HepG2 (cell line): Measurements from ENCODE around the gene POMT2. TPM values are rescaled to one million over a fixed set of nuclear protein-coding genes. Genes with fewer than 3 reads are reported as not detected.

Experiments used
- ATAC-seq: fragments of 200-7000 bp; cut with Tn5 transposase; 3 replicates; pipeline ENCODE4 v1.9.1; 2020; ENCODE audit warnings: mild to moderate bottlenecking, moderate library complexity
- BruUV-seq: library from RNA; stranded (reverse); fragments of 400-500 nt; replicated peaks from 2 replicates; lab custom pipeline; 2021; lab: Mats Ljungman, UMichigan
- CTCF ChIA-PET: fragments of 300-600 bp; formaldehyde crosslinking; extraction: SDS; loops from one replicate; lab custom pipeline; 2021; ENCODE audit warnings: low total read pairs, inconsistent platforms, low intra/inter-chr PET ratio; lab: Yijun Ruan, JAX
- POLR2A ChIA-PET: fragments of 350-600 bp; sonication (Branson Sonifier 250); formaldehyde crosslinking; loops from one replicate; lab custom pipeline; 2020; ENCODE audit warnings: antibody characterized with exemption, inconsistent platforms; lab: Yijun Ruan, JAX
- DNase-seq: peaks from one replicate; pipeline ENCODE4 v3.0.0-alpha.2; 2015; ENCODE audit warnings: low spot score
- FAIRE-seq: peaks from 3 replicates; lab custom pipeline; 2011; peaks lifted over from hg19 to GRCh38; lab: Jason Lieb, UNC
- H2AFZ ChIP-seq: one replicate; pipeline ENCODE4 v1.6.1; 2011; ENCODE audit warnings: low read length, inconsistent platforms
- H3K27ac ChIP-seq: fragments of 300-600 bp; 3 replicates; pipeline ENCODE4 v1.8.0; 2011; ENCODE audit warnings: mixed run types, mild to moderate bottlenecking, mixed read lengths, low read length, inconsistent platforms; ENCODE audit not compliant: insufficient read depth; ENCODE audit errors: extremely low read length
- H3K27me3 ChIP-seq, 2 experiments: fragments of 200-600 bp in 1 of 2; 2 replicates in 1 of 2; 3 replicates in 1 of 2; pipeline versions ENCODE4 v1.6.0 to v1.8.0; 2011; ENCODE audit warnings: low read length in 2 of 2, mild to moderate bottlenecking in 2 of 2, moderate library complexity in 2 of 2, inconsistent platforms in 1 of 2; ENCODE audit not compliant: insufficient read depth in 2 of 2, control insufficient read depth in 1 of 2
- H3K36me3 ChIP-seq, 2 experiments: fragments of 200-600 bp in 1 of 2; replicated peaks in 1 of 2; 2 replicates in 1 of 2; 3 replicates in 1 of 2; pipeline versions ENCODE4 v1.5.1 to v1.8.0; 2011; ENCODE audit warnings: low read length in 2 of 2, inconsistent platforms in 1 of 2; ENCODE audit not compliant: insufficient read depth in 2 of 2, control insufficient read depth in 1 of 2
- H3K4me1 ChIP-seq: 2 replicates; pipeline ENCODE4 v1.5.1; 2012; ENCODE audit warnings: low read length, inconsistent platforms; ENCODE audit not compliant: insufficient read depth
- H3K4me2 ChIP-seq: 2 replicates; pipeline ENCODE4 v1.6.0; 2011; ENCODE audit warnings: low read depth, low read length, inconsistent platforms
- H3K4me3 ChIP-seq, 3 experiments: fragments of 200-600 bp in 1 of 3; sonication (generic), shearing (Covaris generic) in 1 of 3; replicated peaks in 1 of 3; 2 replicates each; pipeline ENCODE4 v1.5.1; 2011 to 2016; ENCODE audit warnings: low read length in 3 of 3, inconsistent platforms in 2 of 3, low read depth in 2 of 3, mild to moderate bottlenecking in 2 of 3, control low read depth in 1 of 3, mixed read lengths in 1 of 3; ENCODE audit not compliant: insufficient read depth in 1 of 3
- H3K79me2 ChIP-seq: one replicate; pipeline ENCODE4 v1.6.1; 2011; ENCODE audit warnings: low read length, inconsistent platforms; ENCODE audit not compliant: insufficient read depth
- H3K9ac ChIP-seq: 2 replicates; pipeline ENCODE4 v1.6.0; 2011; ENCODE audit warnings: mild to moderate bottlenecking, low read depth, low read length, inconsistent platforms; ENCODE audit not compliant: insufficient read depth
- H3K9me3 ChIP-seq: 2 replicates; pipeline ENCODE4 v1.5.1; 2012; ENCODE audit warnings: mild to moderate bottlenecking, low read length
- H4K20me1 ChIP-seq: 2 replicates; pipeline ENCODE4 v1.6.0; 2011; ENCODE audit warnings: inconsistent platforms, mild to moderate bottlenecking, low read length, moderate library complexity; ENCODE audit not compliant: insufficient read depth
- BATF2 ChIP-seq: sonication (generic); formaldehyde crosslinking; IDR thresholded peaks from 2 replicates; pipeline ENCODE4 v1.8.0; 2022; ENCODE audit warnings: mild to moderate bottlenecking, missing genetic modification reagents, moderate library complexity
- CHD2 ChIP-seq: IDR thresholded peaks from 2 replicates; pipeline ENCODE4 v1.6.1; 2011; ENCODE audit warnings: low read depth, low read length, improper control_type of control experiment
- DRAP1 ChIP-seq: IDR thresholded peaks from 2 replicates; pipeline ENCODE4 v1.6.1; 2016; ENCODE audit warnings: missing genetic modification reagents, missing compliant biosample characterization
- RAD21 ChIP-seq: fragments of 450-650 bp; formaldehyde crosslinking; IDR thresholded peaks from 2 replicates; pipeline ENCODE4 v1.5.0; 2020; ENCODE audit warnings: mild to moderate bottlenecking
- ZNF546 ChIP-seq: sonication (generic); formaldehyde crosslinking; conservative IDR thresholded peaks from 2 replicates; pipeline ENCODE4 v1.8.1; 2023; ENCODE audit warnings: mild to moderate bottlenecking, missing genetic modification reagents
- ZNF614 ChIP-seq: IDR thresholded peaks from 2 replicates; pipeline ENCODE4 v1.6.1; 2018; ENCODE audit warnings: missing biosample characterization, missing genetic modification reagents, inconsistent platforms, borderline replicate concordance
- WGBS: methylation state at CpG from one replicate; pipeline ENCODE4 v1.1.6; 2017; ENCODE audit warnings: low lambda C conversion rate; 5-methylcytosine and 5-hydroxymethylcytosine counted together
- in situ Hi-C: cut with HindIII; loops from 2 replicates; pipeline ENCODE4 v1.10.0; 2017; ENCODE audit warnings: low pct_unique_long_range_greater_than_20kb; ENCODE audit not compliant: extremely low pct_ligation_motif_present
- intact Hi-C: fragments of 100-400 bp; cut with micrococcal nuclease; formaldehyde crosslinking; loops from one replicate; pipeline ENCODE4 v1.10.0; 2022; ENCODE audit not compliant: unreplicated experiment
- polyA plus RNA-seq, 8 experiments: library from polyadenylated mRNA; depleted of rRNA in 3 of 8; stranded (reverse) in 7 of 8; unstranded in 1 of 8; fragments of >200 nt; fragmentation: Illumina TruSeq in 4 of 8; extraction: Trizol in 4 of 8; gene quantifications; 2 replicates each; pipeline versions ENCODE4 v1.2.1 to v1.2.3, GENCODE V29; 2011 to 2016; ENCODE audit warnings: low read depth in 4 of 8, missing spikeins in 1 of 8, mixed read lengths in 1 of 8; ENCODE audit not compliant: insufficient read depth in 1 of 8
- total RNA-seq, 5 experiments: library from RNA; depleted of rRNA; stranded (reverse); fragments of >200 nt; fragmentation: Illumina TruSeq; extraction: Trizol; gene quantifications; 2 replicates each; pipeline ENCODE4 v1.2.3, GENCODE V29; 2016; ENCODE audit warnings: low read depth in 1 of 5
- TF ChIP-seq, protein P1 (sequence below): sonication (generic); formaldehyde crosslinking; IDR thresholded peaks from 2 replicates; pipeline ENCODE4 v1.4.0; 2020; ENCODE audit warnings: missing genetic modification reagents, borderline replicate concordance
- TF ChIP-seq, protein P2 (sequence below): fragments of 450-650 bp; IDR thresholded peaks from 2 replicates; pipeline ENCODE4 v1.6.1; 2017; ENCODE audit warnings: mild to moderate bottlenecking

POMT2 gene
- total and polyA plus RNA-seq, 2 of the 13 experiments (the other 11 are each of a cell fraction or from before 2014, with no cell fraction given): 15.3 to 15.9 TPM

DNA sequence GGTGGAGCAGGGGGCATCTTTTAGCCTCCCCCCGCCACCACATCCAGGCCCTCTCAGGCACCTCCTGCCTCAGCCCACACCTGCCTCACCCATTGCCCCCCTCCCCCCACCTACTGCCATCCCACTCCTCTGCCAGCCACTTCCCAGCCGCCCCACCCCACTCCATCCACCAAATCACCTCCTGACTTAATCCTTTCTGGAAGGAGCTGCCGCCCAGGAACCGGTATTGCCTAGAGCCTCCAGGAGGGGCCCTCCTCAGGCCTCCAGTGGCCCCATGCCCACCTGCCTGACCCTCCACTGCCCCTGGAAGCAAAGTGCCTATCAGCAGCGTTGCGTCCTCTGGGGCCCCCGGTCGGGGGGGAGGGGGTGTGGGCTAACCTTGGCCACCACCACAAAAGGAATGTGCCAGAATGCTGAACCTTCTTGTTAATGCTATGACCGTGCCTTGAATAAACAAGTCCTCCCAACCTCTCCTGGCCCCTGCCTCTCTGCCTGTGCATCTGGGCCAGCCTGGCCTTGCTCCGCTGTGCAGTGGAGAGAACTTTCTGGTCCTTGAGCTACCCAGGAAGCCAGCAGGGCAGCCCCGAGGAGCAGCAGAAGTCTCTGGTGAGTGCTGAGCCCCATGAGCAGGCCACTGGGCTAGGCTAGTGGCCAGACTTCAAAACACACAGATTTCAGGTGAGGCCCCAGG, 61.5 kb downstream of the POMT2 start:
- intact Hi-C loops (no loop called here), in situ Hi-C loops (no loop called here)
- Histone ChIP-seq H3K27ac (no peak overlapping the region), H3K4me3 (no peak overlapping the region), H3K79me2 (no peaks in the 10 kb centered on the region), H3K36me3 (no peaks in the 10 kb centered on the region), H3K9ac (no peak overlapping the region), H4K20me1 (no peaks in the 10 kb centered on the region), H3K4me2 (no peak overlapping the region), H2AFZ (no peak overlapping the region), H3K9me3 (no peaks in the 10 kb centered on the region), H3K27me3 (peaks cover 9 to 34% of the 10 kb centered on the region in 2 experiments), H3K4me1 (no peaks in the 10 kb centered on the region; the same call in 1 of the 2 replicates)
- BruUV-seq: no TSS peak
- ChIA-PET POLR2A (no interaction called here), CTCF (no interaction called here)
- ATAC-seq (peak; percentile 50), DNase-seq (peak; percentile 8), FAIRE-seq (no peak)
- TF ChIP-seq ZNF614 (CRISPR knock-in tag): no peak
- TF ChIP-seq, protein P1, sequence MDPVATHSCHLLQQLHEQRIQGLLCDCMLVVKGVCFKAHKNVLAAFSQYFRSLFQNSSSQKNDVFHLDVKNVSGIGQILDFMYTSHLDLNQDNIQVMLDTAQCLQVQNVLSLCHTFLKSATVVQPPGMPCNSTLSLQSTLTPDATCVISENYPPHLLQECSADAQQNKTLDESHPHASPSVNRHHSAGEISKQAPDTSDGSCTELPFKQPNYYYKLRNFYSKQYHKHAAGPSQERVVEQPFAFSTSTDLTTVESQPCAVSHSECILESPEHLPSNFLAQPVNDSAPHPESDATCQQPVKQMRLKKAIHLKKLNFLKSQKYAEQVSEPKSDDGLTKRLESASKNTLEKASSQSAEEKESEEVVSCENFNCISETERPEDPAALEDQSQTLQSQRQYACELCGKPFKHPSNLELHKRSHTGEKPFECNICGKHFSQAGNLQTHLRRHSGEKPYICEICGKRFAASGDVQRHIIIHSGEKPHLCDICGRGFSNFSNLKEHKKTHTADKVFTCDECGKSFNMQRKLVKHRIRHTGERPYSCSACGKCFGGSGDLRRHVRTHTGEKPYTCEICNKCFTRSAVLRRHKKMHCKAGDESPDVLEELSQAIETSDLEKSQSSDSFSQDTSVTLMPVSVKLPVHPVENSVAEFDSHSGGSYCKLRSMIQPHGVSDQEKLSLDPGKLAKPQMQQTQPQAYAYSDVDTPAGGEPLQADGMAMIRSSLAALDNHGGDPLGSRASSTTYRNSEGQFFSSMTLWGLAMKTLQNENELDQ (CRISPR knock-in tag): no peak
- no peak for TF ChIP-seq ZNF546
- no peak for TF ChIP-seq RAD21
- TF ChIP-seq DRAP1 (CRISPR knock-in tag): no peak
- no peak for TF ChIP-seq BATF2 (CRISPR knock-in tag)
- no peak for TF ChIP-seq CHD2
- TF ChIP-seq, protein P2, sequence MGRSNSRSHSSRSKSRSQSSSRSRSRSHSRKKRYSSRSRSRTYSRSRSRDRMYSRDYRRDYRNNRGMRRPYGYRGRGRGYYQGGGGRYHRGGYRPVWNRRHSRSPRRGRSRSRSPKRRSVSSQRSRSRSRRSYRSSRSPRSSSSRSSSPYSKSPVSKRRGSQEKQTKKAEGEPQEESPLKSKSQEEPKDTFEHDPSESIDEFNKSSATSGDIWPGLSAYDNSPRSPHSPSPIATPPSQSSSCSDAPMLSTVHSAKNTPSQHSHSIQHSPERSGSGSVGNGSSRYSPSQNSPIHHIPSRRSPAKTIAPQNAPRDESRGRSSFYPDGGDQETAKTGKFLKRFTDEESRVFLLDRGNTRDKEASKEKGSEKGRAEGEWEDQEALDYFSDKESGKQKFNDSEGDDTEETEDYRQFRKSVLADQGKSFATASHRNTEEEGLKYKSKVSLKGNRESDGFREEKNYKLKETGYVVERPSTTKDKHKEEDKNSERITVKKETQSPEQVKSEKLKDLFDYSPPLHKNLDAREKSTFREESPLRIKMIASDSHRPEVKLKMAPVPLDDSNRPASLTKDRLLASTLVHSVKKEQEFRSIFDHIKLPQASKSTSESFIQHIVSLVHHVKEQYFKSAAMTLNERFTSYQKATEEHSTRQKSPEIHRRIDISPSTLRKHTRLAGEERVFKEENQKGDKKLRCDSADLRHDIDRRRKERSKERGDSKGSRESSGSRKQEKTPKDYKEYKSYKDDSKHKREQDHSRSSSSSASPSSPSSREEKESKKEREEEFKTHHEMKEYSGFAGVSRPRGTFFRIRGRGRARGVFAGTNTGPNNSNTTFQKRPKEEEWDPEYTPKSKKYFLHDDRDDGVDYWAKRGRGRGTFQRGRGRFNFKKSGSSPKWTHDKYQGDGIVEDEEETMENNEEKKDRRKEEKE: no peak
- WGBS: 85% methylated on average over 3 of the region's 11 CpGs
